CD14-positive monocyte (primary cell): ENCODE results near the gene PALM. TPM values are rescaled to one million over a fixed set of nuclear protein-coding genes. Genes with fewer than 3 reads are reported as not detected.

Experiments used
- DNase-seq, 3 donors: peaks; one replicate each; pipeline ENCODE4 v3.0.0-alpha.2; 2011 to 2022
- H2AFZ ChIP-seq: 2 replicates; pipeline ENCODE4 v1.6.0; 2012; ENCODE audit warnings: mild to moderate bottlenecking, low read depth, low read length, inconsistent platforms; ENCODE audit not compliant: insufficient read depth, poor library complexity, severe bottlenecking
- H3K27ac ChIP-seq, 2 donors: 1 replicate in 1 of 2; 2 replicates in 1 of 2; pipeline ENCODE4 v1.5.1; 2012 to 2013; ENCODE audit warnings: low read length in 2 of 2, control low read depth in 1 of 2, inconsistent platforms in 1 of 2, low read depth in 1 of 2, mild to moderate bottlenecking in 1 of 2
- H3K27me3 ChIP-seq, 2 donors: one replicate each; pipeline versions ENCODE4 v1.6.0 to v1.6.1; 2011 to 2013; ENCODE audit warnings: low read length in 2 of 2; ENCODE audit not compliant: control insufficient read depth in 2 of 2, insufficient read depth in 2 of 2
- H3K36me3 ChIP-seq, 2 donors: replicated peaks in 1 of 2; 1 replicate in 1 of 2; 2 replicates in 1 of 2; pipeline versions ENCODE4 v1.5.1 to v1.6.1; 2012 to 2013; ENCODE audit warnings: low read length in 2 of 2, control low read depth in 1 of 2, inconsistent platforms in 1 of 2, mild to moderate bottlenecking in 1 of 2; ENCODE audit not compliant: insufficient read depth in 2 of 2, control insufficient read depth in 1 of 2
- H3K4me1 ChIP-seq, 2 donors: 1 replicate in 1 of 2; 2 replicates in 1 of 2; pipeline versions ENCODE4 v1.5.1 to v1.6.1; 2012 to 2013; ENCODE audit warnings: low read length in 2 of 2, control low read depth in 1 of 2, inconsistent platforms in 1 of 2, mild to moderate bottlenecking in 1 of 2, moderate library complexity in 1 of 2; ENCODE audit not compliant: insufficient read depth in 2 of 2, control insufficient read depth in 1 of 2
- H3K4me2 ChIP-seq: replicated peaks from 2 replicates; pipeline ENCODE3; 2012; ENCODE audit warnings: low read length, moderate library complexity, mild to moderate bottlenecking; ENCODE audit not compliant: poor library complexity, severe bottlenecking; ENCODE audit errors: extremely low read depth
- H3K4me3 ChIP-seq, 3 experiments: fragments of 200-600 bp in 1 of 3; sonication (generic) in 1 of 3; replicated peaks in 1 of 3; 1 replicate in 2 of 3; 2 replicates in 1 of 3; pipeline ENCODE4 v1.5.1; 2011 to 2013; ENCODE audit warnings: low read length in 3 of 3, mild to moderate bottlenecking in 3 of 3, control low read depth in 2 of 3, low read depth in 2 of 3, inconsistent platforms in 1 of 3, moderate library complexity in 1 of 3
- H3K79me2 ChIP-seq: 2 replicates; pipeline ENCODE4 v1.6.0; 2012; ENCODE audit warnings: mild to moderate bottlenecking, control low read depth, inconsistent platforms, low read length, moderate library complexity; ENCODE audit not compliant: insufficient read depth
- H3K9ac ChIP-seq: 2 replicates; pipeline ENCODE4 v1.6.0; 2017; ENCODE audit warnings: low read length, mild to moderate bottlenecking; ENCODE audit not compliant: insufficient read depth, poor library complexity, severe bottlenecking
- H3K9me3 ChIP-seq, 2 donors: replicated peaks in 1 of 2; 1 replicate in 1 of 2; 2 replicates in 1 of 2; pipeline versions ENCODE4 v1.5.1 to v1.6.1; 2012 to 2013; ENCODE audit warnings: low read length in 2 of 2, control low read depth in 1 of 2; ENCODE audit not compliant: control insufficient read depth in 1 of 2, insufficient read depth in 1 of 2
- H4K20me1 ChIP-seq: 2 replicates; pipeline ENCODE4 v1.6.0; 2012; ENCODE audit warnings: mild to moderate bottlenecking, low read length, control low read depth, moderate library complexity; ENCODE audit not compliant: insufficient read depth
- H3K27ac Mint-ChIP-seq, 7 donors: one replicate each; pipeline ENCODE4 v1.8.0; 2020; ENCODE audit warnings: mild to moderate bottlenecking in 7 of 7, mixed read lengths in 7 of 7, moderate library complexity in 6 of 7, inconsistent platforms in 2 of 7
- H3K27me3 Mint-ChIP-seq, 3 donors: one replicate each; pipeline ENCODE4 v1.8.0; 2021 to 2022; ENCODE audit warnings: low read depth in 3 of 3, mild to moderate bottlenecking in 3 of 3, mixed read lengths in 3 of 3, moderate library complexity in 3 of 3, inconsistent platforms in 1 of 3
- H3K36me3 Mint-ChIP-seq, 2 donors: one replicate each; pipeline ENCODE4 v1.8.0; 2020; ENCODE audit warnings: mixed read lengths in 2 of 2, inconsistent platforms in 1 of 2, mild to moderate bottlenecking in 1 of 2
- H3K4me1 Mint-ChIP-seq: one replicate; pipeline ENCODE4 v1.8.0; 2020; ENCODE audit warnings: mild to moderate bottlenecking, mixed read lengths
- H3K4me3 Mint-ChIP-seq, 2 donors: one replicate each; pipeline ENCODE4 v1.8.0; 2020; ENCODE audit warnings: mild to moderate bottlenecking in 2 of 2, mixed read lengths in 2 of 2, moderate library complexity in 1 of 2
- H3K9me3 Mint-ChIP-seq, 7 donors: one replicate each; pipeline ENCODE4 v1.8.0; 2020 to 2022; ENCODE audit warnings: mixed read lengths in 7 of 7, mild to moderate bottlenecking in 6 of 7, moderate library complexity in 6 of 7, inconsistent platforms in 2 of 7
- WGBS: methylation state at CpG from one replicate; pipeline ENCODE4 v1.1.5; 2013; ENCODE audit warnings: missing lambda C conversion rate; ENCODE audit not compliant: insufficient coverage; 5-methylcytosine and 5-hydroxymethylcytosine counted together
- intact Hi-C, 2 donors: fragments of 100-400 bp; cut with micrococcal nuclease; formaldehyde crosslinking; loops; one replicate each; pipeline versions ENCODE4 v1.15.0 to v1.15.1; 2023
- polyA plus RNA-seq, 3 donors: library from polyadenylated mRNA; depleted of rRNA in 1 of 3; unstranded in 2 of 3; stranded (reverse) in 1 of 3; fragments of 300-500 nt in 2 of 3; fragments of >200 nt in 1 of 3; fragmentation: Illumina TruSeq in 2 of 3; gene quantifications; 1 replicate in 2 of 3; 2 replicates in 1 of 3; pipeline ENCODE4 v1.2.3, GENCODE V29; 2012 to 2021
- TF ChIP-seq, protein P1 (sequence below): fragments of 200-600 bp; IDR thresholded peaks from one replicate; pipeline ENCODE4 v1.8.0; 2022; ENCODE audit warnings: antibody characterized with exemption, mild to moderate bottlenecking

The PALM gene
- polyA plus RNA-seq, 3 donors = 0.23 TPM; not detected in 2

- H3K4me2 ChIP-seq = peak overlapping the region; percentile 67
- TF ChIP-seq, protein P1, sequence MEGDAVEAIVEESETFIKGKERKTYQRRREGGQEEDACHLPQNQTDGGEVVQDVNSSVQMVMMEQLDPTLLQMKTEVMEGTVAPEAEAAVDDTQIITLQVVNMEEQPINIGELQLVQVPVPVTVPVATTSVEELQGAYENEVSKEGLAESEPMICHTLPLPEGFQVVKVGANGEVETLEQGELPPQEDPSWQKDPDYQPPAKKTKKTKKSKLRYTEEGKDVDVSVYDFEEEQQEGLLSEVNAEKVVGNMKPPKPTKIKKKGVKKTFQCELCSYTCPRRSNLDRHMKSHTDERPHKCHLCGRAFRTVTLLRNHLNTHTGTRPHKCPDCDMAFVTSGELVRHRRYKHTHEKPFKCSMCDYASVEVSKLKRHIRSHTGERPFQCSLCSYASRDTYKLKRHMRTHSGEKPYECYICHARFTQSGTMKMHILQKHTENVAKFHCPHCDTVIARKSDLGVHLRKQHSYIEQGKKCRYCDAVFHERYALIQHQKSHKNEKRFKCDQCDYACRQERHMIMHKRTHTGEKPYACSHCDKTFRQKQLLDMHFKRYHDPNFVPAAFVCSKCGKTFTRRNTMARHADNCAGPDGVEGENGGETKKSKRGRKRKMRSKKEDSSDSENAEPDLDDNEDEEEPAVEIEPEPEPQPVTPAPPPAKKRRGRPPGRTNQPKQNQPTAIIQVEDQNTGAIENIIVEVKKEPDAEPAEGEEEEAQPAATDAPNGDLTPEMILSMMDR = no peak
- peaks cover 54% of the 10 kb centered on the region for H3K4me1 Mint-ChIP-seq
These were observed 31.5 kb upstream of the PALM start for GRCh38 chr19:677201-677600.

DNA sequence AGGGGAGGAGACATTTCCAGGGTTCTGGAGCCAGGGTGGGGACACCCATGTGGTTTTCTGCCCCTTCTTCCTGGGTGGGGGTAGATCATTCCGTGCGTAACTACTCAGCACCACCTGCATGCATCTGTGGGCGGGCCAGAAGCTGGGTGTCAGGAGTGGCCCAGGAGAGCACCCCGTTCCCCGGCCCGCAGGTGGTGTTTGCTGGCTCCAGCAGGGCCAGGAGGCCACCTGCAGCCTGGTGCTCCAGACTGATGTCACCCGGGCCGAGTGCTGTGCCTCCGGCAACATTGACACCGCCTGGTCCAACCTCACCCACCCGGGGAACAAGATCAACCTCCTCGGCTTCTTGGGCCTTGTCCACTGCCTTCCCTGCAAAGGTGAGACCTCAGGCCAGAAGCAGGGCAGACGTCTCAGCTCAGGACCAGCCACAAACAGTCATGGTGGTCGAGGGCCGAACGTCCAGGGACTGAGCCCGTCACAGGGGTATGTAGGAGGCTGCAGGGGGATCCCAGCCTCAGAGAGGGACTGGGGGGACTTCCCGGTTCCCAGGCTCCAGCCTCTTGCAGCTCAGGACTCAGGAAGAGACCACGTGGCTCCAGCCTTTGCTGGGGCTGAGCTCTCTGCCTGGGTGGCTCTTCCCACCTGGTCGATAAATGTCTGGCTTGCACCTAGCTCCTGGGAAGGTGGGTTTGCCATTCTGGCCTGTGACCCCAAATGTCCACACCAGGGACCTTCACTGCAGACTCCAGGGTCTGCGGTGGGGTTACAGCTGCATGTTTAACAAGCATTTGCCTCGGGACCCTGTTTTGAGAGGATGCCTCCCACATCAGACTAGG, 30.9 kb upstream of the PALM start:
- TF ChIP-seq, protein P1 = no peak
- peaks cover 3 to 4% of the 10 kb centered on the region in 2 donors for H3K36me3 Mint-ChIP-seq
- WGBS = 82% methylated on average over 17 of the region's 22 CpGs
- no peaks in the 10 kb centered on the region for H4K20me1 ChIP-seq
- no peaks in the 10 kb centered on the region for H3K9me3 ChIP-seq
- H3K36me3 ChIP-seq = no peaks in the 10 kb centered on the region
- H3K4me1 ChIP-seq = peaks cover 43 to 54% of the 10 kb centered on the region in 2 donors
- H3K27me3 ChIP-seq = peaks cover 0 to 30% of the 10 kb centered on the region in 2 donors
- H3K9me3 Mint-ChIP-seq = peaks cover 0 to 3% (median 2%) of the 10 kb centered on the region in 7 donors
- no peak overlapping the region for H2AFZ ChIP-seq
- no peak overlapping the region for H3K9ac ChIP-seq
- no peak overlapping the region for H3K27ac Mint-ChIP-seq
- peak overlapping the region; percentile 67 for H3K4me2 ChIP-seq
- H3K27me3 Mint-ChIP-seq = peaks cover 14 to 46% (median 32%) of the 10 kb centered on the region in 3 donors
- intact Hi-C loops = no loop called here
- H3K4me3 ChIP-seq = no peak overlapping the region
- H3K79me2 ChIP-seq = peaks cover 10% of the 10 kb centered on the region
- H3K4me3 Mint-ChIP-seq = peak overlapping the region; percentile 16 to 57
- H3K27ac ChIP-seq = no peak overlapping the region
- no peak for DNase-seq
- peaks cover 48% of the 10 kb centered on the region for H3K4me1 Mint-ChIP-seq

More at GRCh38 chr19:677201-677600, 31.5 kb upstream of the PALM start:
- intact Hi-C loops = no loop called here
- H3K27me3 Mint-ChIP-seq = peaks cover 14 to 46% (median 32%) of the 10 kb centered on the region in 3 donors
- peaks cover 49 to 60% of the 10 kb centered on the region in 2 donors for H3K4me1 ChIP-seq
- DNase-seq = no peak
- H3K36me3 Mint-ChIP-seq = peaks cover 3 to 4% of the 10 kb centered on the region in 2 donors
- no peak overlapping the region for H3K27ac ChIP-seq
- no peak overlapping the region for H3K4me3 ChIP-seq
- H3K36me3 ChIP-seq = no peaks in the 10 kb centered on the region
- peaks cover 0 to 3% (median 2%) of the 10 kb centered on the region in 7 donors for H3K9me3 Mint-ChIP-seq
- no peak overlapping the region for H3K27ac Mint-ChIP-seq
- WGBS = 37% methylated on average over 10 of the region's 15 CpGs
- H2AFZ ChIP-seq = no peak overlapping the region
- no peaks in the 10 kb centered on the region for H3K9me3 ChIP-seq
- peaks cover 10% of the 10 kb centered on the region for H3K79me2 ChIP-seq
- H3K9ac ChIP-seq = no peak overlapping the region
- peaks cover 0 to 30% of the 10 kb centered on the region in 2 donors for H3K27me3 ChIP-seq
- H4K20me1 ChIP-seq = no peaks in the 10 kb centered on the region
- no peak overlapping the region for H3K4me3 Mint-ChIP-seq
